Skeletal muscle satellite cell (primary cell): Measurements from ENCODE around the gene GOLGA6D. TPM values are rescaled to one million over a fixed set of nuclear protein-coding genes. Genes with fewer than 3 reads are reported as not detected.
"Not testable (repeated sequence)": the region's sequence is repeated elsewhere in the genome, so short reads cannot be mapped to it uniquely, and the experiment has no call there.

ENCODE experiments used
- H3K27me3 ChIP-seq: 2 replicates; pipeline ENCODE4 v1.7.0; 2013; ENCODE audit warnings: low read length; ENCODE audit not compliant: control insufficient read depth, insufficient read depth
- H3K36me3 ChIP-seq: 2 replicates; pipeline ENCODE4 v1.7.0; 2013; ENCODE audit warnings: mild to moderate bottlenecking, control low read depth, low read length; ENCODE audit not compliant: insufficient read depth
- H3K4me1 ChIP-seq: 2 replicates; pipeline ENCODE4 v1.7.0; 2013; ENCODE audit warnings: low read length; ENCODE audit not compliant: control insufficient read depth, insufficient read depth
- H3K4me2 ChIP-seq: 2 replicates; pipeline ENCODE4 v1.7.0; 2013; ENCODE audit warnings: mild to moderate bottlenecking, low read length
- H3K4me3 ChIP-seq: 2 replicates; pipeline ENCODE4 v1.7.0; 2013; ENCODE audit warnings: low read length
- H3K9ac ChIP-seq: 2 replicates; pipeline ENCODE4 v1.7.0; 2013; ENCODE audit warnings: mild to moderate bottlenecking, low read depth, low read length, moderate library complexity
- H3K9me3 ChIP-seq: replicated peaks from 2 replicates; pipeline ENCODE4 v1.7.0; 2013; ENCODE audit warnings: mild to moderate bottlenecking, control low read depth, low read length
- small RNA-seq: library from RNA; depleted of rRNA; stranded (forward); fragments of <200 nt; gene quantifications from one replicate; pipeline ENCODE3, GENCODE V24; 2012

GOLGA6D gene

DNA sequence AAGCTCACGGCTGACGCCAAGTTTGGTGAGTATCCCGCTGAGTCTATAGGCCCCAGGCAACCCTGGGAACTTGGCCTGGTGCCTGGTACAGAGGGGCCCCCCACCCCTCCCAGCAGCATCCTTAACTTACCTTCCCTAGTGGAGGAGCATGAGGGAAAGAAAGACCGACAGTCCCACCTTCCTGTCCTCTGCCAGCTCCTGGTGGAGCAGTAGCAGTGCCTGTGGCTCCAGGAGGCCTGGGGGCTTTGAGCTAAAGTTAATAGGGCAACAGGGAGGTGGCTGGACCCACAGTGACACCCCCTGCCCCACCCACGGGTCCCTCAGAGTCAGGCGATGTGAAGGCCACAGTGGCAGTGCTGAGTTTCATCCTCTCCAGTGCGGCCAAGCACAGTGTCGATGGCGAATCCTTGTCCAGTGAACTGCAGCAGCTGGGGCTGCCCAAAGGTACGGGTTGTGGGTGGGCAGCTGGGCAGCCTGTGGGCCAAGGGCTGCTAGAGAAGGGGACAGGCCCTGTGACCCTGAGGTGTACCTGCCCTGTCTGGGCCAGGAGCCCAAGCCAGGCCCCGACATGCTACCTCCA, 56.1 kb downstream of the GOLGA6D start:
- no peaks in the 10 kb centered on the region for H3K9me3 ChIP-seq
- no peaks in the 10 kb centered on the region for H3K27me3 ChIP-seq
- H3K4me1 ChIP-seq, result peaks cover 12% of the 10 kb centered on the region
- no peak overlapping the region for H3K4me3 ChIP-seq
- no peak overlapping the region for H3K9ac ChIP-seq
- no peak overlapping the region for H3K4me2 ChIP-seq
- H3K36me3 ChIP-seq, result peaks cover 23% of the 10 kb centered on the region

DNA sequence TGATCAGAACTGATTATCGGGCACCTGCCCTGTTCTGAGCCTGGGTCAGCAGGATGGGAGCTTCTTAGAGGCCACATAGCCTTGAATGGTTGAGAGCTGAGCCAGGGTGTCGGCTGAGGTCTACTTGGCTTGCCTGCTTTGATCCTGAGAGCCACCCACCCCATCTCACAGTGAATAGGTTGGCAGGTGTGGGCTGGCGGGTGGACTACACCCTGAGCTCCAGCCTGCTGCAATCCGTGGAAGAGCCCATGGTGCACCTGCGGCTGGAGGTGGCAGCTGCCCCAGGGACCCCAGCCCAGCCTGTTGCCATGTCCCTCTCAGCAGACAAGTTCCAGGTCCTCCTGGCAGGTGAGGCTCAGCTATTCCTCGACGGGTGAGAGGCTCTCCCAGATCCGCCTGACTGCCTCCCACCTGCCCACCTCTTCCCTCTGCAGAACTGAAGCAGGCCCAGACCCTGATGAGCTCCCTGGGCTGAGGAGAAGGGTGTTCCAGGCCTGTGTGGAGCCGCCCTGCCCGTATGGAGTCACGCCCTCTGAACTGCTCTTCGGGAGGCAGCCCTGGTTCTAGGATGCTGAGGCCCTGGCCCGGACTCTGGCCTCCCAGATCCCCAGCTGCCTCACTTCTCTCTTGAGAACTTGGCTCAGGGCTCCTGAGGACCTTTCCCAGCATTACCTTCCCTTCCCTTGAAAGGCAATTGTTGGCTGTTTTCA, 57.1 kb downstream of the GOLGA6D start:
- Histone ChIP-seq H3K27me3 (no peaks in the 10 kb centered on the region), H3K36me3 (peaks cover 23% of the 10 kb centered on the region), H3K9ac (no peak overlapping the region), H3K4me3 (no peak overlapping the region), H3K9me3 (no peaks in the 10 kb centered on the region), H3K4me2 (no peak overlapping the region), H3K4me1 (peaks cover 12% of the 10 kb centered on the region)

GRCh38 chr15:75342221-75342620, 59.6 kb downstream of the GOLGA6D start:
- H3K4me3 ChIP-seq, result no peak overlapping the region
- H3K9me3 ChIP-seq, result no peaks in the 10 kb centered on the region
- no peaks in the 10 kb centered on the region for H3K27me3 ChIP-seq
- peaks cover 3% of the 10 kb centered on the region for H3K4me1 ChIP-seq
- H3K36me3 ChIP-seq, result peaks cover 23% of the 10 kb centered on the region
- no peak overlapping the region for H3K9ac ChIP-seq
- no peak overlapping the region for H3K4me2 ChIP-seq

DNA sequence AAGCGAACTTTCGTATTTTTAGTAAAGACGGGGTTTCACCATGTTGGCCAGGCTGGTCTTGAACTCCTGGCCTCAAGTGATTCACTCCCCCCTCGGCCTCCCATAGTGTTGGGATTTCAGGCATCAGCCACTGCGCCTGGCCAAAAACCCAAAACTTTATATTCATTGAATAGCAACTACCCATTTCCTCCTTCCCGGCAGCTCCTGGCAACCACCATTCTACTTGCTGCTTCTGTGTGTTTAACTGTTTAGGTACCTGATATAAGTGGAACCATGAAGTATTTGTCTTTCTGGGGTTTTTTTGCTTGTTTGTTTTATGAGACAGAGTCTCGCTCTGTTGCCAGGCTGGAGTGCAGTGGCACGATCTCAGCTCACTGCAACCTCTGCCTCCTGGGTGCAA, 61.3 kb downstream of the GOLGA6D start:
- not testable (repeated sequence) for H3K9me3 ChIP-seq, H3K4me2 ChIP-seq, H3K4me3 ChIP-seq, H3K27me3 ChIP-seq, H3K9ac ChIP-seq
- H3K36me3 ChIP-seq, result peaks cover 16% of the 10 kb centered on the region
- H3K4me1 ChIP-seq, result peaks cover 17% of the 10 kb centered on the region

Small RNAs within 50 kb of the gene (small RNA-seq; reads per million reads assigned to genes)
- not detected for gene AC068338.1
- gene RN7SL327P, result not detected
- gene RN7SL489P, result not detected
